IMR-90 (cell line): Measurements from ENCODE around the gene STYXL1. TPM values are rescaled to one million over a fixed set of nuclear protein-coding genes. Genes with fewer than 3 reads are reported as not detected.

Experiments used
- ATAC-seq: fragments of 200-7000 bp; cut with Tn5 transposase; 2 replicates; pipeline ENCODE4 v1.9.1; 2020; ENCODE audit warnings: low read depth, mild to moderate bottlenecking, moderate library complexity
- BruUV-seq: library from RNA; stranded (reverse); fragments of 400-500 nt; replicated peaks from 2 replicates; lab custom pipeline; 2021; lab: Mats Ljungman, UMichigan
- CTCF ChIA-PET: fragments of 300-600 bp; formaldehyde crosslinking; extraction: SDS; loops from one replicate; lab custom pipeline; 2021; ENCODE audit warnings: antibody characterized with exemption; lab: Yijun Ruan, JAX
- POLR2A ChIA-PET: fragments of 300-600 bp; sonication (Branson Sonifier 250); formaldehyde crosslinking; loops from one replicate; lab custom pipeline; 2022; ENCODE audit warnings: antibody characterized with exemption; ENCODE audit not compliant: unreplicated experiment; lab: Charles Lee
- DNase-seq: peaks from one replicate; pipeline ENCODE4 v3.0.0; 2013
- H2AFZ ChIP-seq: replicated peaks from 2 replicates; pipeline ENCODE3; 2013; ENCODE audit warnings: low read length, mild to moderate bottlenecking; ENCODE audit not compliant: poor library complexity
- H2AK5ac ChIP-seq: 2 replicates; pipeline ENCODE4 v1.6.1; 2013; ENCODE audit warnings: low read depth, low read length, inconsistent platforms
- H2AK9ac ChIP-seq: replicated peaks from 2 replicates; pipeline ENCODE3; 2013; ENCODE audit warnings: mild to moderate bottlenecking, low read depth, low read length, moderate library complexity; ENCODE audit not compliant: poor library complexity
- H2BK120ac ChIP-seq: 2 replicates; pipeline ENCODE4 v1.6.1; 2013; ENCODE audit warnings: low read depth, low read length, inconsistent platforms
- H2BK15ac ChIP-seq: 3 replicates; pipeline ENCODE4 v1.6.1; 2013; ENCODE audit warnings: low read depth, low read length, inconsistent platforms
- H2BK20ac ChIP-seq: 2 replicates; pipeline ENCODE4 v1.6.1; 2013; ENCODE audit warnings: low read depth, mild to moderate bottlenecking, inconsistent platforms, low read length, moderate library complexity
- H2BK5ac ChIP-seq: 2 replicates; pipeline ENCODE4 v1.6.1; 2013; ENCODE audit warnings: mild to moderate bottlenecking, low read depth, low read length, inconsistent platforms; ENCODE audit not compliant: poor library complexity, severe bottlenecking
- H3K14ac ChIP-seq: replicated peaks from 2 replicates; pipeline ENCODE4 v1.6.1; 2013; ENCODE audit warnings: low read depth, low read length, inconsistent platforms
- H3K18ac ChIP-seq: 2 replicates; pipeline ENCODE4 v1.6.1; 2013; ENCODE audit warnings: low read depth, low read length, control low read depth
- H3K23ac ChIP-seq: 2 replicates; pipeline ENCODE4 v1.6.1; 2013; ENCODE audit warnings: low read depth, low read length, inconsistent platforms
- H3K27ac ChIP-seq: 2 replicates; pipeline ENCODE4 v1.5.1; 2013; ENCODE audit warnings: mild to moderate bottlenecking, control low read depth, low read length; ENCODE audit not compliant: insufficient read depth
- H3K27me3 ChIP-seq: 2 replicates; pipeline ENCODE4 v1.6.1; 2013; ENCODE audit warnings: low read length; ENCODE audit not compliant: control insufficient read depth, insufficient read depth
- H3K36me3 ChIP-seq: 2 replicates; pipeline ENCODE4 v1.6.1; 2013; ENCODE audit warnings: low read length, mixed read lengths; ENCODE audit not compliant: control insufficient read depth, insufficient read depth
- H3K4ac ChIP-seq: 2 replicates; pipeline ENCODE4 v1.6.1; 2013; ENCODE audit warnings: low read depth, low read length, inconsistent platforms
- H3K4me1 ChIP-seq: 2 replicates; pipeline ENCODE4 v1.6.1; 2013; ENCODE audit warnings: low read length, mixed read lengths; ENCODE audit not compliant: control insufficient read depth, insufficient read depth
- H3K4me2 ChIP-seq: 2 replicates; pipeline ENCODE4 v1.6.1; 2013; ENCODE audit warnings: low read depth, mild to moderate bottlenecking, control low read depth, low read length, moderate library complexity
- H3K4me3 ChIP-seq: 2 replicates; pipeline ENCODE4 v1.5.1; 2013; ENCODE audit warnings: low read depth, mild to moderate bottlenecking, control low read depth, low read length, moderate library complexity; ENCODE audit not compliant: insufficient read depth
- H3K56ac ChIP-seq: 2 replicates; pipeline ENCODE4 v1.6.1; 2013; ENCODE audit warnings: low read length, inconsistent platforms; ENCODE audit not compliant: insufficient read depth; ENCODE audit errors: extremely low read depth
- H3K79me1 ChIP-seq, 2 experiments: 2 replicates each; pipeline ENCODE4 v1.6.1; 2013; ENCODE audit warnings: low read length in 2 of 2, inconsistent platforms in 1 of 2, low read depth in 1 of 2
- H3K9ac ChIP-seq: 2 replicates; pipeline ENCODE4 v1.6.1; 2013; ENCODE audit warnings: low read depth, low read length, control low read depth
- H3K9me1 ChIP-seq: 2 replicates; pipeline ENCODE4 v1.6.1; 2013; ENCODE audit warnings: low read length, inconsistent platforms; ENCODE audit not compliant: insufficient read depth
- H3K9me3 ChIP-seq: 2 replicates; pipeline ENCODE4 v1.6.1; 2013; ENCODE audit warnings: low read length; ENCODE audit not compliant: control insufficient read depth, insufficient read depth
- H4K20me1 ChIP-seq: 2 replicates; pipeline ENCODE4 v1.6.1; 2013; ENCODE audit warnings: low read length, inconsistent platforms; ENCODE audit not compliant: insufficient read depth
- H4K5ac ChIP-seq: 2 replicates; pipeline ENCODE4 v1.6.1; 2013; ENCODE audit warnings: mild to moderate bottlenecking, low read depth, low read length, control low read depth
- H4K8ac ChIP-seq, 2 experiments: 2 replicates each; pipeline ENCODE4 v1.6.1; 2013; ENCODE audit warnings: low read depth in 2 of 2, low read length in 2 of 2, control low read depth in 1 of 2, inconsistent platforms in 1 of 2
- H4K91ac ChIP-seq: 2 replicates; pipeline ENCODE4 v1.6.1; 2013; ENCODE audit warnings: low read depth, low read length, inconsistent platforms; ENCODE audit not compliant: insufficient read depth
- BHLHE40 ChIP-seq: fragments of 150-350 bp; IDR thresholded peaks from 2 replicates; pipeline ENCODE4 v1.6.1; 2016; ENCODE audit warnings: mild to moderate bottlenecking, low read depth, low read length
- CEBPB ChIP-seq: IDR thresholded peaks from 2 replicates; pipeline ENCODE4 v1.6.1; 2012; ENCODE audit warnings: low read depth, low read length, improper control_type of control experiment
- CHD1 ChIP-seq: IDR thresholded peaks from 2 replicates; pipeline ENCODE4 v1.6.1; 2012; ENCODE audit warnings: low read depth, low read length, improper control_type of control experiment
- CTCF ChIP-seq: conservative IDR thresholded peaks from 2 replicates; pipeline ENCODE4 v1.5.1; 2012; ENCODE audit warnings: mild to moderate bottlenecking, low read depth, low read length, improper control_type of control experiment
- FOS ChIP-seq: fragments of 150-350 bp; IDR thresholded peaks from 2 replicates; pipeline ENCODE4 v1.6.1; 2016; ENCODE audit warnings: low read depth, low read length
- MAFK ChIP-seq: IDR thresholded peaks from 2 replicates; pipeline ENCODE4 v1.6.1; 2012; ENCODE audit warnings: low read depth, low read length, improper control_type of control experiment
- MAZ ChIP-seq: IDR thresholded peaks from 2 replicates; pipeline ENCODE4 v1.6.1; 2012; ENCODE audit warnings: low read depth, mild to moderate bottlenecking, low read length, improper control_type of control experiment, moderate library complexity, borderline replicate concordance
- NFE2L2 ChIP-seq: fragments of 150-350 bp; IDR thresholded peaks from 2 replicates; pipeline ENCODE4 v1.6.1; 2016; ENCODE audit warnings: low read depth, mild to moderate bottlenecking, low read length
- RAD21 ChIP-seq: IDR thresholded peaks from 2 replicates; pipeline ENCODE4 v1.6.1; 2012; ENCODE audit warnings: low read length, improper control_type of control experiment
- RCOR1 ChIP-seq: IDR thresholded peaks from 2 replicates; pipeline ENCODE4 v1.6.1; 2012; ENCODE audit warnings: mild to moderate bottlenecking, low read length, improper control_type of control experiment; ENCODE audit not compliant: insufficient replicate concordance
- RFX5 ChIP-seq: IDR thresholded peaks from 2 replicates; pipeline ENCODE4 v1.8.0; 2012; ENCODE audit warnings: low read depth, mild to moderate bottlenecking, low read length, moderate library complexity
- SMC3 ChIP-seq: fragments of 150-350 bp; IDR thresholded peaks from 2 replicates; pipeline ENCODE4 v1.6.1; 2016; ENCODE audit warnings: low read depth, mild to moderate bottlenecking, antibody characterized with exemption, low read length, moderate library complexity
- USF2 ChIP-seq: fragments of 150-350 bp; IDR thresholded peaks from 2 replicates; pipeline ENCODE4 v1.6.1; 2017; ENCODE audit warnings: mild to moderate bottlenecking, antibody characterized with exemption, low read length, low read depth
- WGBS, 2 experiments: methylation state at CpG; one replicate each; pipeline versions ENCODE4 v1.1.5 to v1.1.7; 2013; ENCODE audit warnings: missing lambda C conversion rate in 2 of 2; ENCODE audit not compliant: insufficient read length in 1 of 2; ENCODE audit errors: extremely low coverage in 2 of 2; 5-methylcytosine and 5-hydroxymethylcytosine counted together
- dilution Hi-C: fragments of 300-500 bp; cut with HindIII; formaldehyde crosslinking; loops from one replicate; pipeline ENCODE4 v1.14.3; 2018; ENCODE audit warnings: low sequenced_read_pairs; ENCODE audit not compliant: unreplicated experiment
- in situ Hi-C: fragments of 300-500 bp; cut with MboI; formaldehyde crosslinking; loops from 3 replicates; pipeline ENCODE4 v1.14.3; 2019; ENCODE audit warnings: low sequenced_read_pairs, inconsistent platforms, mixed read lengths
- intact Hi-C: fragments of 100-400 bp; cut with micrococcal nuclease; formaldehyde crosslinking; loops from 2 replicates; pipeline ENCODE4 v1.10.0; 2022
- polyA plus RNA-seq, 3 experiments: library from polyadenylated mRNA; depleted of rRNA; stranded (reverse); fragments of >200 nt; gene quantifications; 2 replicates each; pipeline ENCODE4 v1.2.3, GENCODE V29; 2012; ENCODE audit warnings: low replicate concordance in 1 of 3
- total RNA-seq: library from RNA; depleted of rRNA; stranded (reverse); fragments of >200 nt; gene quantifications from 2 replicates; pipeline ENCODE4 v1.2.3, GENCODE V29; 2012
- TF ChIP-seq, protein P1 (sequence below): fragments of 150-350 bp; IDR thresholded peaks from 2 replicates; pipeline ENCODE4 v1.6.1; 2016; ENCODE audit warnings: low read depth, mild to moderate bottlenecking, low read length, moderate library complexity, borderline replicate concordance

Gene STYXL1
- total and polyA plus RNA-seq, 2 of the 4 experiments (the other 2 are of a cell fraction) = 66.1 to 73.8 TPM

DNA sequence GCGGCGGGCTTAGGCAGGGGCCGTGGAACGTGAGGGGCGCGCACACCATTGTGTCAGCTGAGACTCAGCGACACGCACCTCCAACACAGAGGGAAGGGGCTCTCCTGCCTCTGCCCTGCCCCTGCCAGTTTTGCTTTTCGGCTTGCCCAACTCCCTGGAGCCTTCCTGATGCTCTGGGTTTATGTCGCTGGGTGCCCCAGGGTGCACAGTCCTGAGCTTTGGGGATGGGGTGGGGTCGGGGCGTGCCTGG lies 66.7 kb downstream of the STYXL1 start:
- BruUV-seq = no TSS peak

More for the DNA sequence above, 66.7 kb downstream of the STYXL1 start:
- Histone ChIP-seq H3K56ac (no peak overlapping the region), H2AK9ac (peak overlapping the region; percentile 42), H3K27ac (no peak overlapping the region), H2BK20ac (no peak overlapping the region), H3K23ac (no peak overlapping the region), H3K4me1 (no peaks in the 10 kb centered on the region), H3K4me2 (no peak overlapping the region), H3K9me3 (no peaks in the 10 kb centered on the region), H4K20me1 (no peaks in the 10 kb centered on the region; the same call in 1 of the 2 replicates), H3K9me1 (no peaks in the 10 kb centered on the region), H3K4ac (no peak overlapping the region), H3K36me3 (peaks cover 60% of the 10 kb centered on the region), H3K18ac (no peak overlapping the region), H3K14ac (no peak overlapping the region), H2AFZ (no peak overlapping the region), H2BK120ac (no peak overlapping the region), H3K79me1 (no peaks in the 10 kb centered on the region), H3K27me3 (no peaks in the 10 kb centered on the region), H3K9ac (no peak overlapping the region), H4K91ac (no peak overlapping the region), H4K8ac (no peak overlapping the region), H2AK5ac (no peak overlapping the region), H3K4me3 (no peak overlapping the region), H4K5ac (no peak overlapping the region), H2BK15ac (no peak overlapping the region), H2BK5ac (no peak overlapping the region)
- CTCF ChIA-PET = no interaction called here
- POLR2A ChIA-PET = no interaction called here
- intact Hi-C loops = no loop called here
- no peak for DNase-seq
- dilution Hi-C loops = no loop called here
- ATAC-seq = no peak
- in situ Hi-C loops = no loop called here
- TF ChIP-seq RCOR1 = no peak
- no peak for TF ChIP-seq MAZ
- TF ChIP-seq, protein P1, sequence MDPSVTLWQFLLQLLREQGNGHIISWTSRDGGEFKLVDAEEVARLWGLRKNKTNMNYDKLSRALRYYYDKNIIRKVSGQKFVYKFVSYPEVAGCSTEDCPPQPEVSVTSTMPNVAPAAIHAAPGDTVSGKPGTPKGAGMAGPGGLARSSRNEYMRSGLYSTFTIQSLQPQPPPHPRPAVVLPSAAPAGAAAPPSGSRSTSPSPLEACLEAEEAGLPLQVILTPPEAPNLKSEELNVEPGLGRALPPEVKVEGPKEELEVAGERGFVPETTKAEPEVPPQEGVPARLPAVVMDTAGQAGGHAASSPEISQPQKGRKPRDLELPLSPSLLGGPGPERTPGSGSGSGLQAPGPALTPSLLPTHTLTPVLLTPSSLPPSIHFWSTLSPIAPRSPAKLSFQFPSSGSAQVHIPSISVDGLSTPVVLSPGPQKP = no peak
- no peak for TF ChIP-seq RAD21
- no peak for TF ChIP-seq CHD1
- TF ChIP-seq FOS = no peak
- no peak for TF ChIP-seq RFX5
- TF ChIP-seq NFE2L2 = no peak
- TF ChIP-seq USF2 = no peak
- TF ChIP-seq BHLHE40 = no peak
- no peak for TF ChIP-seq CEBPB
- no peak for TF ChIP-seq SMC3
- TF ChIP-seq CTCF = no peak
- no peak for TF ChIP-seq MAFK
- WGBS, 2 experiments = 87% methylated on average over 3 of the region's 12 CpGs; no CpG with 5 or more reads in 1 of the 2 experiments
